Measurements from ENCODE around the gene SLC15A4.

DNA sequence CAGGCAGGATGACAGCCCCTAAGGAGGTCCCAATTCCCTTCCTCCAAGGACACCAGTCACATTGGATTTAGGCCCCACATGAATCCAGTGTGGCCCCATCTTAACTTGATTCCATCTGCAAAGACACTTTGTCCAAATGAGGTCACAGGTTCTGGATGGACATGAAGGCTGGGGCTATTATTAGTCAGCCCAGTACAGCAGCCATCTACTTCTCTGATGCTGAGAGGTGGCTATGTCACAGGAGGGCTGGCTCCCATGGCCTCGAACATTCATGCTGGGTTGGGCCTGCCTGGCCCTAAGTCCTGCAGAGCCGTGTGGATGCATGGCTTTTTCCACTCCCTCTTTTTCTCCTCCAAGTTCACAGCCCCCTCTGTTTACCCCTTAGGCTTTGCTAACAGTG is 35.9 kb downstream of the SLC15A4 start:
- TF ChIP-seq SUZ12 (IDR thresholded peaks at IDR 0.05; ENCODE audit: low read depth, low read length) (no peak), KDM5A (IDR thresholded peaks at IDR 0.05; ENCODE audit: borderline replicate concordance, low read length) (no peak), ZNF501 (CRISPR knock-in tag; IDR thresholded peaks at IDR 0.05) (no peak), ZFX (CRISPR knock-in tag; IDR thresholded peaks at IDR 0.05; ENCODE audit: low read depth) (no peak), EP300 (IDR thresholded peaks at IDR 0.05; ENCODE audit: low read depth in 2 of 2, low read length in 2 of 2) (no peak), EP300 (CRISPR knock-in tag; IDR thresholded peaks at IDR 0.05; ENCODE audit: borderline replicate concordance) (no peak), ZZZ3 (CRISPR knock-in tag; IDR thresholded peaks at IDR 0.05; ENCODE audit: borderline replicate concordance) (no peak), SMC3 (IDR thresholded peaks at IDR 0.05; ENCODE audit: low read length) (no peak), CBX5 (CRISPR knock-in tag; IDR thresholded peaks at IDR 0.05; ENCODE audit: borderline replicate concordance) (no peak), SP1 (IDR thresholded peaks at IDR 0.05) (no peak), SP1 (CRISPR knock-in tag; IDR thresholded peaks at IDR 0.05) (no peak), ARHGAP35 (CRISPR knock-in tag; IDR thresholded peaks at IDR 0.05; ENCODE audit: borderline replicate concordance) (no peak), ZNF431 (CRISPR knock-in tag; IDR thresholded peaks at IDR 0.05; ENCODE audit: borderline replicate concordance, low read depth) (no peak), CC2D1A (CRISPR knock-in tag; IDR thresholded peaks at IDR 0.05) (no peak), ZNF766 (CRISPR knock-in tag; IDR thresholded peaks at IDR 0.05; ENCODE audit: borderline replicate concordance) (no peak)
- TF ChIP-seq, protein P1, sequence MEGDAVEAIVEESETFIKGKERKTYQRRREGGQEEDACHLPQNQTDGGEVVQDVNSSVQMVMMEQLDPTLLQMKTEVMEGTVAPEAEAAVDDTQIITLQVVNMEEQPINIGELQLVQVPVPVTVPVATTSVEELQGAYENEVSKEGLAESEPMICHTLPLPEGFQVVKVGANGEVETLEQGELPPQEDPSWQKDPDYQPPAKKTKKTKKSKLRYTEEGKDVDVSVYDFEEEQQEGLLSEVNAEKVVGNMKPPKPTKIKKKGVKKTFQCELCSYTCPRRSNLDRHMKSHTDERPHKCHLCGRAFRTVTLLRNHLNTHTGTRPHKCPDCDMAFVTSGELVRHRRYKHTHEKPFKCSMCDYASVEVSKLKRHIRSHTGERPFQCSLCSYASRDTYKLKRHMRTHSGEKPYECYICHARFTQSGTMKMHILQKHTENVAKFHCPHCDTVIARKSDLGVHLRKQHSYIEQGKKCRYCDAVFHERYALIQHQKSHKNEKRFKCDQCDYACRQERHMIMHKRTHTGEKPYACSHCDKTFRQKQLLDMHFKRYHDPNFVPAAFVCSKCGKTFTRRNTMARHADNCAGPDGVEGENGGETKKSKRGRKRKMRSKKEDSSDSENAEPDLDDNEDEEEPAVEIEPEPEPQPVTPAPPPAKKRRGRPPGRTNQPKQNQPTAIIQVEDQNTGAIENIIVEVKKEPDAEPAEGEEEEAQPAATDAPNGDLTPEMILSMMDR (CRISPR knock-in tag; IDR thresholded peaks at IDR 0.05): no peak
